A673 (cell line): ENCODE data around the gene TUBA4A. TPM values are rescaled to one million over a fixed set of nuclear protein-coding genes. Genes with fewer than 3 reads are reported as not detected.
A peak's percentile ranks its signal among the peaks of the same experiment; 100 is the strongest.

ENCODE experiments used
- BruUV-seq: library from RNA; stranded (reverse); fragments of 400-500 nt; replicated peaks from 2 replicates; lab custom pipeline; 2021; lab: Mats Ljungman, UMichigan
- CTCF ChIA-PET: fragments of 300-600 bp; sonication (Branson Sonifier 250); formaldehyde crosslinking; loops from one replicate; lab custom pipeline; 2022; ENCODE audit warnings: antibody characterized with exemption; lab: Charles Lee
- POLR2A ChIA-PET: fragments of 300-600 bp; sonication (Branson Sonifier 250); formaldehyde crosslinking; loops from one replicate; lab custom pipeline; 2022; ENCODE audit warnings: antibody characterized with exemption; ENCODE audit not compliant: low non-redundant PET; lab: Charles Lee
- DNase-seq: peaks from one replicate; pipeline ENCODE4 v3.0.0-alpha.2; 2015; ENCODE audit warnings: low spot score
- H3K27ac ChIP-seq: fragments of 200-600 bp; sonication (generic); 2 replicates; pipeline ENCODE4 v1.5.1; 2016; ENCODE audit warnings: mixed run types, low read depth, mild to moderate bottlenecking, mixed read lengths, antibody characterized with exemption, low read length; ENCODE audit not compliant: poor library complexity, severe bottlenecking
- H3K27me3 ChIP-seq: fragments of 200-600 bp; sonication (generic); replicated peaks from 2 replicates; pipeline ENCODE4 v1.6.1; 2017; ENCODE audit warnings: mixed run types, low read depth, mild to moderate bottlenecking, mixed read lengths, antibody characterized with exemption, low read length; ENCODE audit not compliant: insufficient read depth, poor library complexity
- H3K36me3 ChIP-seq: fragments of 200-600 bp; sonication (generic); 2 replicates; pipeline ENCODE4 v1.6.1; 2016; ENCODE audit warnings: mixed run types, mild to moderate bottlenecking, mixed read lengths, antibody characterized with exemption, low read length; ENCODE audit not compliant: insufficient read depth, poor library complexity, severe bottlenecking
- H3K4me1 ChIP-seq: fragments of 200-600 bp; sonication (generic); 2 replicates; pipeline ENCODE4 v1.6.1; 2017; ENCODE audit warnings: mixed run types, mild to moderate bottlenecking, mixed read lengths, antibody characterized with exemption, low read length; ENCODE audit not compliant: insufficient read depth, poor library complexity, severe bottlenecking
- H3K4me3 ChIP-seq: fragments of 200-600 bp; sonication (generic); 2 replicates; pipeline ENCODE4 v1.5.1; 2016; ENCODE audit warnings: low read depth, mixed run types, mild to moderate bottlenecking, mixed read lengths, low read length; ENCODE audit not compliant: poor library complexity, severe bottlenecking
- H3K9me3 ChIP-seq: fragments of 200-600 bp; sonication (generic); 2 replicates; pipeline ENCODE4 v1.6.1; 2016; ENCODE audit warnings: mixed run types, low read depth, mild to moderate bottlenecking, mixed read lengths, antibody characterized with exemption, low read length; ENCODE audit not compliant: poor library complexity, severe bottlenecking
- EZH2 ChIP-seq: fragments of 200-600 bp; sonication (generic); IDR thresholded peaks from 2 replicates; pipeline ENCODE4 v1.6.1; 2017; ENCODE audit warnings: borderline replicate concordance, low read depth, mild to moderate bottlenecking, mixed read lengths, antibody characterized with exemption, low read length; ENCODE audit not compliant: poor library complexity, severe bottlenecking
- intact Hi-C: fragments of 100-400 bp; cut with micrococcal nuclease; formaldehyde crosslinking; loops from one replicate; pipeline ENCODE4 v1.10.0; 2022; ENCODE audit not compliant: unreplicated experiment
- total RNA-seq: library from RNA; stranded (reverse); gene quantifications from 2 replicates; pipeline ENCODE4 v1.2.3, GENCODE V29; 2021
- TF ChIP-seq, protein P1 (sequence below): fragments of 300-800, 200-600 bp; sonication (generic); conservative IDR thresholded peaks from 2 replicates; pipeline ENCODE4 v1.5.1; 2017; ENCODE audit warnings: low read depth, mild to moderate bottlenecking, antibody characterized with exemption, low read length, moderate library complexity, mixed read lengths

TUBA4A gene
- total RNA-seq, 1 experiment from 2014 or later = 68.0 TPM

DNA sequence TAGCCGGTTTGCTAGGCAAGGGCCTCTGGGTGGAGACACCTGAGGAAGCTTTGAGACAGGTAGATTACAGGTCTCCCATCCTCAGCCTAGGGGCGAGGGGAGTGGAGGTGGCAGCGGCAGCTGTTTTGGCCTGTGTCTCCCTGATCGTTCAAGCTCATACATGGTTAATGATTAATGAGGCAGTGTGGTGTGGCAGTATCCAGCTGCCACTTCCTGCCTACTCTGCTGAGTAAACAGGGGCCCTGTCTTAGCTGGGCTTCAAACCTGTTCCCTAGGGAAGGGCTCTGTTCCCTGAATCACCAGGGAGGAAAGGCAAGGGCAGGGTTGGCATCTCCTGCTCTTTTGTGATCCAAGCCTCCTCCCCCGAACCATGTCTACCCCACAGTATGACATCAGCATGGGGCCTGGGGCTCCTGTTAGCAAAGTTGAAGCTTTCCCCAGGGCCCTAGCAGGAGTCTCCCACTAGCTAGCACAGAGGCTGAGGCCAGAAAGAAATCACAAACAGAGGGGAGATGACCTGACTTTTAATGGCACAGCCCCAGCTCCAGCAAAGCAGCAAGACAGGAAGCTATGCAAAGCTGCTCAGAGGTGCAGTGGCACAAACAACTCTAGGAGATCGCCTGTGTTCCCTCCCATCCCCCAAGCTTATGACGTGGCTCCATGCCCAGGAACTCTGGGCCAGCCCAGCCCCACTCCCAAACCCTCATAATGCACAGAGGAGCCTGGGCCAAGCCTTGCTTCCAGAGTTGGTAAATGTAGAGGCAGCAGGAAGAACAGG, 4.3 kb downstream of the TUBA4A start:
- peak overlapping the region; percentile 87 for H3K27ac ChIP-seq
- POLR2A ChIA-PET = no interaction called here

DNA sequence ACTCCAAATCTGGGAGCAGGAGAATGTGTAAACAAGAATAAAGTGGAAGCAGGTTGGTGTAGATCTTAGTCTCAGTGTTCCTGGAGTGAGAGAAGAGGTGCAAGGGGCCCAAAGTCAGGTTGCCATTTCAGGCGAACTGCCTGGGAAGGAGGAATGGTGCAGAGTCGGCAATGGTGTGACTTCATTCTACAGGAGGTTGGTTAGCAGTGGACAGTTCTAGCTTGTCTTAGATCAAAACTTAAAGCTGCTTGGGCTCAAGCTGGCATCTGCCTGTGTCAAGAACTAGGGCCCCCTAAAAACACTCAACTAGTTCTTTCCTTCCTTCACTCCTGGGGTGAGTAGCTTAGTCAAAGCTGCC, 4.9 kb downstream of the TUBA4A start:
- H3K27ac ChIP-seq = peak overlapping the region; percentile 87
- intact Hi-C loops = no loop called here
- no peak for DNase-seq
- BruUV-seq = no TSS peak
- TF ChIP-seq, protein P1, sequence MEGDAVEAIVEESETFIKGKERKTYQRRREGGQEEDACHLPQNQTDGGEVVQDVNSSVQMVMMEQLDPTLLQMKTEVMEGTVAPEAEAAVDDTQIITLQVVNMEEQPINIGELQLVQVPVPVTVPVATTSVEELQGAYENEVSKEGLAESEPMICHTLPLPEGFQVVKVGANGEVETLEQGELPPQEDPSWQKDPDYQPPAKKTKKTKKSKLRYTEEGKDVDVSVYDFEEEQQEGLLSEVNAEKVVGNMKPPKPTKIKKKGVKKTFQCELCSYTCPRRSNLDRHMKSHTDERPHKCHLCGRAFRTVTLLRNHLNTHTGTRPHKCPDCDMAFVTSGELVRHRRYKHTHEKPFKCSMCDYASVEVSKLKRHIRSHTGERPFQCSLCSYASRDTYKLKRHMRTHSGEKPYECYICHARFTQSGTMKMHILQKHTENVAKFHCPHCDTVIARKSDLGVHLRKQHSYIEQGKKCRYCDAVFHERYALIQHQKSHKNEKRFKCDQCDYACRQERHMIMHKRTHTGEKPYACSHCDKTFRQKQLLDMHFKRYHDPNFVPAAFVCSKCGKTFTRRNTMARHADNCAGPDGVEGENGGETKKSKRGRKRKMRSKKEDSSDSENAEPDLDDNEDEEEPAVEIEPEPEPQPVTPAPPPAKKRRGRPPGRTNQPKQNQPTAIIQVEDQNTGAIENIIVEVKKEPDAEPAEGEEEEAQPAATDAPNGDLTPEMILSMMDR = no peak
- TF ChIP-seq EZH2 = no peak
- no peaks in the 10 kb centered on the region for H3K27me3 ChIP-seq
- H3K4me1 ChIP-seq = peaks cover 43% of the 10 kb centered on the region
- peaks cover 10% of the 10 kb centered on the region for H3K36me3 ChIP-seq
- H3K9me3 ChIP-seq = no peaks in the 10 kb centered on the region
- no peak overlapping the region for H3K4me3 ChIP-seq
- POLR2A ChIA-PET = no interaction called here
- CTCF ChIA-PET = no interaction called here

More for the DNA sequence above, 4.3 kb downstream of the TUBA4A start:
- intact Hi-C loops = no loop called here
- peaks cover 43% of the 10 kb centered on the region for H3K4me1 ChIP-seq
- H3K4me3 ChIP-seq = no peak overlapping the region
- no peaks in the 10 kb centered on the region for H3K9me3 ChIP-seq
- no TSS peak for BruUV-seq
- peak; percentile 93 for DNase-seq
- H3K27me3 ChIP-seq = peaks cover 4% of the 10 kb centered on the region
- CTCF ChIA-PET = interaction anchor here (0.9 to 1.0 kb wide), 2 partner anchors 28 to 46 kb away, joined by 3 read pairs; no protein-coding TSS in a partner anchor
- peaks cover 10% of the 10 kb centered on the region for H3K36me3 ChIP-seq
- no peak for TF ChIP-seq EZH2
- TF ChIP-seq, protein P1 = no peak

DNA sequence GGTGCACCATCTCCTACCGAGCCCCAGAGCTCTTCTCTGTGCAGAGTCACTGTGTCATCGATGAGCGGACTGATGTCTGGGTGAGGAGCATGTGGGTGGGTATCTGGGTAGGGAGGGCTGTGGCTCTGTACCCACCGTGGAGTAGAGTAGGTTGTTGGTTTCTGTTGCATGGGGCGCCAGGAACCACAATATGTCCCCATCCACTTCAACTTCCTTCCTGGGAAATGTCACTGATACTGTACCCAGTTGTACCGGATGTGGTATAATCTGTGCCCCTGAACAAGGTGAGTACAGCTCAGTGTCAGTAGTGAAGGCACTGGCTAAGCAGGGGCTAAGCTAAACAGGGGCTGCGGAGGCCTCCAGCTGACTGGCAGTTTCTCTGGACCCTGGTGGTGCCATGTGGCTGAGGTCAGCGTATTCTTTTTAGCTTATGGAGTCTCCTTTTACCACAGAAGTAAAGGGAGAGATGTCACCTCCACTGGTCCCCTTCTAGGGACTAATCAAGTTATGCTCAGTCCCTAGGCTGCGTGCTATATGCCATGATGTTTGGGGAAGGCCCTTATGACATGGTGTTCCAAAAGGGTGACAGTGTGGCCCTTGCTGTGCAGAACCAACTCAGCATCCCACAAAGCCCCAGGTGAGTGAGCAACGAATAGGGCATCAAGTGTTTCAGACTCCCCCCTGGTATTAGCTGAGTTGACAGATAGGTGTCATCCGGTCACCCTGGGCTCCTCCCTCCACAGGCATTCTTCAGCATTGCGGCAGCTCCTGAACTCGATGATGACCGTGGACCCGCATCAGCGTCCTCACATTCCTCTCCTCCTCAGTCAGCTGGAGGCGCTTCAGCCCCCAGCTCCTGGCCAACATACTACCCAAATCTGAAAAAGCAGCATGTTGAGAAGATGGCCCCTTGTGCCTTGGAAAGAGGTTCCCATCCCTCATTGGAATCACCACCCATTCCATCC, 5.8 kb downstream of the TUBA4A start:
- ChIA-PET POLR2A (no interaction called here), CTCF (interaction anchor here (0.6 kb wide), 1 partner anchor 29 kb away, joined by 4 read pairs; no protein-coding TSS in a partner anchor)
- Histone ChIP-seq H3K27me3 (no peaks in the 10 kb centered on the region), H3K4me1 (peaks cover 43% of the 10 kb centered on the region), H3K27ac (peak overlapping the region; percentile 87), H3K9me3 (no peaks in the 10 kb centered on the region), H3K4me3 (no peak overlapping the region), H3K36me3 (peaks cover 10% of the 10 kb centered on the region)
- no peak for DNase-seq
- no TSS peak for BruUV-seq
- TF ChIP-seq, protein P1 = no peak
- TF ChIP-seq EZH2 = no peak
- intact Hi-C loops = no loop called here
